Raji (cell line): ENCODE results near the gene NCKAP5.

ENCODE experiments used
- POLR2A ChIP-seq: IDR thresholded peaks from 2 replicates; pipeline ENCODE4 v1.6.1; 2011; ENCODE audit warnings: low read depth, low read length, control low read depth; ENCODE audit not compliant: insufficient read depth

NCKAP5 gene

GRCh38 chr2:133568172-133568571, at the start of gene NCKAP5:
TSS of gene NCKAP5 (minus strand) at chr2:133568463. CDS start at chr2:133517526, 50,937 bp downstream.
- no peak for TF ChIP-seq POLR2A

- TF ChIP-seq POLR2A: no peak
Measured at GRCh38 chr2:133609664-133610063, 41.4 kb upstream of the NCKAP5 start.

- no peak for TF ChIP-seq POLR2A
Measured at GRCh38 chr2:133608291-133608690, 40.0 kb upstream of the NCKAP5 start.

GRCh38 chr2:133607679-133608078, 39.4 kb upstream of the NCKAP5 start:
- no peak for TF ChIP-seq POLR2A

GRCh38 chr2:133606616-133607015, 38.4 kb upstream of the NCKAP5 start:
- no peak for TF ChIP-seq POLR2A

GRCh38 chr2:133605766-133606137, 37.5 kb upstream of the NCKAP5 start:
- TF ChIP-seq POLR2A: no peak

- TF ChIP-seq POLR2A: no peak
Measured at GRCh38 chr2:133605011-133605765, 36.9 kb upstream of the NCKAP5 start.

- TF ChIP-seq POLR2A: no peak
Measured at GRCh38 chr2:133603109-133603508, 34.8 kb upstream of the NCKAP5 start.

GRCh38 chr2:133602538-133602937, 34.3 kb upstream of the NCKAP5 start:
- no peak for TF ChIP-seq POLR2A

- no peak for TF ChIP-seq POLR2A
Measured at GRCh38 chr2:133600266-133600928, 32.1 kb upstream of the NCKAP5 start.

GRCh38 chr2:133599811-133600210, 31.5 kb upstream of the NCKAP5 start:
- no peak for TF ChIP-seq POLR2A

- TF ChIP-seq POLR2A: no peak
Measured at GRCh38 chr2:133599211-133599803, 31.0 kb upstream of the NCKAP5 start.

GRCh38 chr2:133598769-133599168, 30.5 kb upstream of the NCKAP5 start:
- TF ChIP-seq POLR2A: no peak

GRCh38 chr2:133596701-133597393, 28.6 kb upstream of the NCKAP5 start:
- no peak for TF ChIP-seq POLR2A

GRCh38 chr2:133591164-133591563, 22.9 kb upstream of the NCKAP5 start:
- TF ChIP-seq POLR2A: no peak
